A549 (cell line): ENCODE data around the gene SYT2. TPM values are rescaled to one million over a fixed set of nuclear protein-coding genes. Genes with fewer than 3 reads are reported as not detected.
A peak's percentile ranks its signal among the peaks of the same experiment; 100 is the strongest.
"Not testable (repeated sequence)": the region's sequence is repeated elsewhere in the genome, so short reads cannot be mapped to it uniquely, and the experiment has no call there.

Experiments used
- ATAC-seq, 2 experiments: fragments of 200-7000 bp in 1 of 2; fragments of >200 bp in 1 of 2; cut with Nextera tagmentation in 1 of 2; cut with Tn5 transposase in 1 of 2; 3 replicates each; pipeline versions ENCODE4 v1.8.0 to v1.9.1; 2018 to 2020; ENCODE audit warnings: mild to moderate bottlenecking in 1 of 2, moderate library complexity in 1 of 2
- CTCF ChIA-PET: fragments of 300-600 bp; sonication (Branson Sonifier 250); formaldehyde crosslinking; extraction: SDS; loops from one replicate; lab custom pipeline; 2021; ENCODE audit warnings: antibody characterized with exemption, inconsistent platforms; lab: Yijun Ruan, JAX
- POLR2A ChIA-PET: fragments of 350-600 bp; formaldehyde crosslinking; extraction: SDS; loops from one replicate; lab custom pipeline; 2021; ENCODE audit warnings: antibody characterized with exemption, inconsistent platforms; lab: Yijun Ruan, JAX
- DNase-seq, 2 experiments: peaks; one replicate each; pipeline versions ENCODE4 v3.0.0 to v3.0.0-alpha.2; 2011 to 2016; ENCODE audit warnings: low read depth in 1 of 2, low spot score in 1 of 2
- FAIRE-seq: peaks from 2 replicates; lab custom pipeline; 2011; peaks lifted over from hg19 to GRCh38; lab: Jason Lieb, UNC
- H3K27ac ChIP-seq, 2 experiments: fragments of >200 bp; sonication (Bioruptor Twin); formaldehyde crosslinking; 3 replicates each; pipeline ENCODE4 v1.5.1; 2016 to 2017
- H3K4me1 ChIP-seq: fragments of >200 bp; sonication (Bioruptor Twin); formaldehyde crosslinking; 3 replicates; pipeline ENCODE4 v1.6.1; 2016
- H3K4me2 ChIP-seq: fragments of >200 bp; sonication (Bioruptor Twin); formaldehyde crosslinking; 3 replicates; pipeline ENCODE4 v1.6.1; 2016
- H3K4me3 ChIP-seq: fragments of >200 bp; sonication (Bioruptor Twin); formaldehyde crosslinking; 3 replicates; pipeline ENCODE4 v1.5.1; 2016
- H3K9me3 ChIP-seq: fragments of >200 bp; sonication (Bioruptor Twin); formaldehyde crosslinking; 3 replicates; pipeline ENCODE4 v1.6.1; 2016
- EHMT2 ChIP-seq: fragments of 200-600 bp; sonication (generic); IDR thresholded peaks from 2 replicates; pipeline ENCODE4 v1.6.1; 2016; ENCODE audit warnings: antibody characterized with exemption, low read depth, mild to moderate bottlenecking, moderate library complexity
- ESRRA ChIP-seq: fragments of 150-350 bp; IDR thresholded peaks from 2 replicates; pipeline ENCODE4 v1.6.1; 2014; ENCODE audit warnings: mild to moderate bottlenecking, low read length, borderline replicate concordance
- FOSB ChIP-seq: fragments of 250-450 bp; sonication (Bioruptor Pico); IDR thresholded peaks from 2 replicates; pipeline ENCODE4 v1.5.0; 2020; ENCODE audit warnings: mild to moderate bottlenecking, moderate library complexity
- GATA3 ChIP-seq: IDR thresholded peaks from 2 replicates; pipeline ENCODE4 v1.6.1; 2012; ENCODE audit warnings: borderline replicate concordance
- HDAC2 ChIP-seq: fragments of 200-600 bp; sonication (generic); IDR thresholded peaks from 2 replicates; pipeline ENCODE4 v1.6.1; 2016
- HMGXB4 ChIP-seq: fragments of 250-450 bp; sonication (Bioruptor Pico); IDR thresholded peaks from 2 replicates; pipeline ENCODE4 v1.5.0; 2021; ENCODE audit warnings: mild to moderate bottlenecking, moderate library complexity, borderline replicate concordance
- HOXA7 ChIP-seq: fragments of 250-450 bp; sonication (Bioruptor Pico); IDR thresholded peaks from 2 replicates; pipeline ENCODE4 v1.5.0; 2020; ENCODE audit warnings: mild to moderate bottlenecking, moderate library complexity
- HOXB5 ChIP-seq: fragments of 250-450 bp; sonication (Bioruptor Pico); IDR thresholded peaks from 2 replicates; pipeline ENCODE4 v1.5.0; 2020; ENCODE audit warnings: mild to moderate bottlenecking, moderate library complexity
- JUN ChIP-seq, 2 experiments: fragments of >200 bp; sonication (Bioruptor Twin); formaldehyde crosslinking; IDR thresholded peaks; 2 replicates in 1 of 2; 3 replicates in 1 of 2; pipeline ENCODE4 v1.6.1; 2016 to 2017
- KDM1A ChIP-seq: fragments of 200-600 bp; sonication (generic); IDR thresholded peaks from 2 replicates; pipeline ENCODE4 v1.6.1; 2016; ENCODE audit warnings: low read depth, mild to moderate bottlenecking
- NFE2L2 ChIP-seq: fragments of 150-350 bp; conservative IDR thresholded peaks from 2 replicates; pipeline ENCODE4 v1.6.1; 2014; ENCODE audit warnings: low read length
- NPAS2 ChIP-seq: fragments of 250-450 bp; sonication (Bioruptor Pico); IDR thresholded peaks from 2 replicates; pipeline ENCODE4 v1.8.0; 2022; ENCODE audit warnings: mild to moderate bottlenecking, moderate library complexity, borderline replicate concordance
- PHF8 ChIP-seq: fragments of 200-600 bp; sonication (generic); IDR thresholded peaks from 2 replicates; pipeline ENCODE4 v1.6.1; 2016; ENCODE audit warnings: low read depth, mild to moderate bottlenecking, antibody characterized with exemption, moderate library complexity, borderline replicate concordance
- POLR2AphosphoS2 ChIP-seq: conservative IDR thresholded peaks from 2 replicates; pipeline ENCODE4 v1.6.1; 2012; ENCODE audit warnings: low read length, improper control_type of control experiment, inconsistent platforms
- RCOR1 ChIP-seq: fragments of 150-350 bp; IDR thresholded peaks from 2 replicates; pipeline ENCODE4 v1.6.1; 2014; ENCODE audit warnings: antibody characterized with exemption, low read length, low read depth
- REST ChIP-seq: fragments of 200-600 bp; sonication (generic); IDR thresholded peaks from 2 replicates; pipeline ENCODE4 v1.6.1; 2016; ENCODE audit warnings: antibody characterized with exemption, mild to moderate bottlenecking, moderate library complexity
- RNF2 ChIP-seq: fragments of 200-600 bp; sonication (generic); IDR thresholded peaks from 2 replicates; pipeline ENCODE4 v1.6.1; 2016; ENCODE audit warnings: low read depth, mild to moderate bottlenecking, antibody characterized with exemption, moderate library complexity, borderline replicate concordance
- SMC3 ChIP-seq: fragments of >200 bp; sonication (Bioruptor Twin); formaldehyde crosslinking; IDR thresholded peaks from 3 replicates; pipeline ENCODE4 v1.6.1; 2018; ENCODE audit warnings: inconsistent platforms
- TP53 ChIP-seq: fragments of 250-450 bp; sonication (Bioruptor Pico); IDR thresholded peaks from 2 replicates; pipeline ENCODE4 v1.5.0; 2021; ENCODE audit warnings: mild to moderate bottlenecking, moderate library complexity
- ZC3H11A ChIP-seq: fragments of 450-650 bp; IDR thresholded peaks from 2 replicates; pipeline ENCODE4 v1.6.1; 2014; ENCODE audit warnings: antibody characterized with exemption, mild to moderate bottlenecking
- ZFP36 ChIP-seq: fragments of 450-650 bp; IDR thresholded peaks from 2 replicates; pipeline ENCODE4 v1.6.1; 2014; ENCODE audit warnings: borderline replicate concordance; ENCODE audit not compliant: partially characterized antibody
- ZSCAN20 ChIP-seq: fragments of 250-450 bp; sonication (Bioruptor Pico); IDR thresholded peaks from 2 replicates; pipeline ENCODE4 v1.8.0; 2022; ENCODE audit warnings: mild to moderate bottlenecking, moderate library complexity
- WGBS: methylation state at CpG from one replicate; pipeline ENCODE4 v1.1.6; 2017; ENCODE audit errors: missing lambda C conversion rate; 5-methylcytosine and 5-hydroxymethylcytosine counted together
- polyA plus RNA-seq, 4 experiments: library from polyadenylated mRNA; depleted of rRNA in 3 of 4; stranded (reverse); fragments of >200 nt; fragmentation: RNase III in 1 of 4; extraction: RNeasy Plus Mini Kit Qiagen cat#74134 plus additional on column Dnase treatment in 1 of 4; gene quantifications; 2 replicates in 3 of 4; 3 replicates in 1 of 4; pipeline ENCODE4 v1.2.3, GENCODE V29; 2011 to 2017
- TF ChIP-seq, protein P1 (sequence below): fragments of 150-350 bp; IDR thresholded peaks from 2 replicates; pipeline ENCODE4 v1.6.1; 2014; ENCODE audit warnings: low read depth, mild to moderate bottlenecking, low read length
- TF ChIP-seq, protein P2 (sequence below): IDR thresholded peaks from 2 replicates; pipeline ENCODE4 v1.6.1; 2012

Gene SYT2
- polyA plus RNA-seq, 2 of the 4 experiments (the other 2 are of a cell fraction), result 0.03 to 0.04 TPM

DNA sequence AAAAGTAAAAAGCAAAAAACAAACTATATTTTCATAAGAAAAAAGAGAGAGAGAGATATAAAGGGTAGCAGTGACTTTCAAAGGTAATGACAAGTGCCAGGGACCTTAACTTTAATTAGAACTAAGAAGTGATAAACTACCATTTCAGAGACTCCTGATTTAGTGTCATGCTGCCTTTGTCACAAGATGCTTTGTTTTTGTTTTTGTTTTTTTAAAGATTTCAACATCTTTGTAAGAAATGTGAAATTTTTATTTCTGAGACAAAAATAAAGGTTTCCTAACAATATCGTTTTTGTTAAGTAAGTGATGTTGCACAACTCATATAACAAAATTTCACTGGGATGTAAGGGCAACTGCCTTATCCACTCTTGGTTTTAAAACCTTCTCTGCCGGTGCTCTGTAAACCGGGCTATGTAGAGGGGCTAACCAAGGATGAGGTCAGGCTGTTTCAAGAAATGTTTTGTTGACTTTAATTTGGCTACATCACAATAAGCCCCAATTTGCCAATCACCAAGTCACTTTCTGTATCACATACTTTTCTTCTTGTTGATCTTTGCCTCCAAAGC, 35.2 kb upstream of the SYT2 start (continued):
- TF ChIP-seq POLR2AphosphoS2 (no peak), REST (no peak), ZC3H11A (no peak), HOXA7 (CRISPR knock-in tag) (no peak), TP53 (CRISPR knock-in tag) (no peak), SMC3 (no peak)

DNA sequence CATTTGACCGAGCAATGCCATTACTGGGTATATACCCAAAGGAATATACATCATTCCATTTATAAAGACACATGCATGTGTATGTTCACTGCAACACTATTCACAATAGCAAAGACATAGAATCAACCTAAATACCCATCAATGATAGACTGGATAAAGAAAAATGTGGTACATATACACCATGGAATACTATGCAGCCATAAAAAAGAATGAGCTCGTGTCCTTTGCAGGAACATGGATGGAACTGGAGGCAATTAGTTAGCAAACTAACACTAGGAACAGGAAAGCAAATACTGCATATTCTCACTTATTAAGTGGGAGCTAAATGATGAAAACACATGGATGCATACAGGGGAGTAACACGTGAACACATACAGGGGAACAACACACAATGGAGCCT, 34.5 kb upstream of the SYT2 start:
- CTCF ChIA-PET, result interaction anchor here (1.1 kb wide), 1 partner anchor 8 kb away, joined by 3 read pairs; no protein-coding TSS in a partner anchor
- H3K9me3 ChIP-seq, H3K4me2 ChIP-seq, DNase-seq, H3K27ac ChIP-seq, POLR2A ChIA-PET, ATAC-seq, H3K4me1 ChIP-seq, FAIRE-seq, H3K4me3 ChIP-seq: not testable (repeated sequence)
- 94% methylated on average over 3 of the region's 3 CpGs for WGBS
- TF ChIP-seq KDM1A, result 0 out of 2 replicates have a peak, but pooled peaks have one; percentile 44

DNA sequence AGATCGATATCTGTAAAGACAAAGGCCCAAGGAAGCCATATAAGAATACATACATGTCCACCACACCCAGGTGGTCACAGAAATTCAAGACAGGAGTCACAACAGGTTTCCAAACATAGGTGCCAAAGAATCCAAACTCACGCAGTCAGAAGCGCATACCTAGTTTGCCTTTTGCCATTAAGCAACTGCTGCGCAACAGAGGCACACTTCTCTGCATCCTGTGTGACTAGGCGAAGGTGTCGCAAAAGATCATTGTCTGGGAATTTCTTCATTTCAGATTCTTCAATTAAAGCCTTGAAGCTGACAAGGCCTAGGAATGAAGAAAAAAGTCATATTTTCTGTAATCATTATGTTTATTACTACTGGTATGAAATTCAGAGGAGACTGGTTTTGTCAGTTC, 32.2 kb upstream of the SYT2 start:
- no peak for TF ChIP-seq HDAC2
- TF ChIP-seq TP53 (CRISPR knock-in tag), result no peak
- no peak for TF ChIP-seq JUN (IDR thresholded peaks at IDR 0.05)
- TF ChIP-seq, protein P1, sequence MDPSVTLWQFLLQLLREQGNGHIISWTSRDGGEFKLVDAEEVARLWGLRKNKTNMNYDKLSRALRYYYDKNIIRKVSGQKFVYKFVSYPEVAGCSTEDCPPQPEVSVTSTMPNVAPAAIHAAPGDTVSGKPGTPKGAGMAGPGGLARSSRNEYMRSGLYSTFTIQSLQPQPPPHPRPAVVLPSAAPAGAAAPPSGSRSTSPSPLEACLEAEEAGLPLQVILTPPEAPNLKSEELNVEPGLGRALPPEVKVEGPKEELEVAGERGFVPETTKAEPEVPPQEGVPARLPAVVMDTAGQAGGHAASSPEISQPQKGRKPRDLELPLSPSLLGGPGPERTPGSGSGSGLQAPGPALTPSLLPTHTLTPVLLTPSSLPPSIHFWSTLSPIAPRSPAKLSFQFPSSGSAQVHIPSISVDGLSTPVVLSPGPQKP, result no peak
- no peak for TF ChIP-seq ESRRA
- no peak for TF ChIP-seq NPAS2 (CRISPR knock-in tag)
- no peak for TF ChIP-seq PHF8
- no peak for TF ChIP-seq RNF2
- no peak for TF ChIP-seq ZSCAN20 (CRISPR knock-in tag)
- 96% methylated on average over 6 of the region's 6 CpGs for WGBS
- Histone ChIP-seq H3K27ac (no peak overlapping the region), H3K4me1 (no peaks in the 10 kb centered on the region), H3K4me2 (no peak overlapping the region), H3K4me3 (no peak overlapping the region), H3K9me3 (no peaks in the 10 kb centered on the region)
- CTCF ChIA-PET, result interaction anchor here (1.5 to 1.6 kb wide), 2 partner anchors 13 to 257 kb away, joined by 3 to 4 read pairs; no protein-coding TSS in a partner anchor
- POLR2A ChIA-PET, result interaction anchor here (0.6 kb wide), 1 partner anchor 68 kb away, joined by 3 read pairs; the partner anchor contains the start of gene PCAT6
- FAIRE-seq (no peak), DNase-seq (no peak), ATAC-seq (no peak)

DNA sequence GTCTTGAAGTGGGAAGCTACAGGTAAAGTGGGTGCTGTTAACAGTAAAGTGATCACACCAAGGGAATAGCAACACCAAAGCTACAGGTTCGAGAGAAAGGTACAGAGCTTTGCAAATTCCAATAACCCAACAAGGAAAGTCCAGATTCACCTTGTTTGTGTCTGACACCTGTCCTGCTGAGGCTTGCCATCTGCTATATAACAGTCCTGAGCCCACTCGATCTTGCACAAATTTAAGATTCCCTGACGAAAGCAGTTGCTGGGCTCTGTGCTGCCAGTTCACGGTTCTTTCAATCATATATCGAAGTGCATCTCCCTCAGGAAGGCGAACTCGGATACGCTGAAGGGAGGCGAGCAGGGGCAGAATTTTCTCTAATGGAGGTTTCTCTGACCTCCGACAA, 23.0 kb upstream of the SYT2 start:
- ChIA-PET CTCF (interaction anchor here (0.6 to 2.2 kb wide), 2 partner anchors 13 to 50 kb away, joined by 3 to 12 read pairs; no protein-coding TSS in a partner anchor), POLR2A (no interaction called here)
- FAIRE-seq, result no peak
- no peak for DNase-seq
- WGBS, result 93% methylated on average over 10 of the region's 10 CpGs
- no peak for ATAC-seq
- H3K4me2 ChIP-seq, result no peak overlapping the region
- no peaks in the 10 kb centered on the region for H3K4me1 ChIP-seq
- no peak overlapping the region for H3K4me3 ChIP-seq
- H3K9me3 ChIP-seq, result no peaks in the 10 kb centered on the region
- no peak overlapping the region for H3K27ac ChIP-seq
- TF ChIP-seq NFE2L2 (no peak), FOSB (CRISPR knock-in tag) (no peak), RNF2 (no peak), HMGXB4 (no peak), HOXB5 (CRISPR knock-in tag) (no peak), HDAC2 (no peak), EHMT2 (no peak), GATA3 (no peak), RCOR1 (no peak), ZFP36 (no peak), PHF8 (no peak)
- TF ChIP-seq, protein P2, sequence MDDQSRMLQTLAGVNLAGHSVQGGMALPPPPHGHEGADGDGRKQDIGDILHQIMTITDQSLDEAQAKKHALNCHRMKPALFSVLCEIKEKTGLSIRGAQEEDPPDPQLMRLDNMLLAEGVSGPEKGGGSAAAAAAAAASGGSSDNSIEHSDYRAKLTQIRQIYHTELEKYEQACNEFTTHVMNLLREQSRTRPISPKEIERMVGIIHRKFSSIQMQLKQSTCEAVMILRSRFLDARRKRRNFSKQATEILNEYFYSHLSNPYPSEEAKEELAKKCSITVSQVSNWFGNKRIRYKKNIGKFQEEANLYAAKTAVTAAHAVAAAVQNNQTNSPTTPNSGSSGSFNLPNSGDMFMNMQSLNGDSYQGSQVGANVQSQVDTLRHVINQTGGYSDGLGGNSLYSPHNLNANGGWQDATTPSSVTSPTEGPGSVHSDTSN, result no peak
